GM13976 (cell line): ENCODE data around the gene ITGA6.

Experiments
- DNase-seq: peaks from one replicate; pipeline ENCODE4 v3.0.0; 2012; ENCODE audit warnings: low spot score
- CTCF ChIP-seq: IDR thresholded peaks from 2 replicates; pipeline ENCODE4 v1.5.1; 2012; ENCODE audit warnings: borderline replicate concordance, mild to moderate bottlenecking; ENCODE audit not compliant: insufficient read depth; ENCODE audit errors: extremely low read depth, missing control alignments, control extremely low read depth
- in situ Hi-C: fragments of 300-500 bp; cut with MboI; formaldehyde crosslinking; loops from one replicate; pipeline ENCODE4 v1.12.0; 2022; ENCODE audit warnings: low sequenced_read_pairs, mixed read lengths, inconsistent platforms; ENCODE audit not compliant: unreplicated experiment

Gene ITGA6

GRCh38 chr2:172445851-172446250, 18.5 kb downstream of the ITGA6 start:
- TF ChIP-seq CTCF, result no peak
- in situ Hi-C loops, result no loop called here
- no peak for DNase-seq

- TF ChIP-seq CTCF, result no peak
- in situ Hi-C loops, result no loop called here
- no peak for DNase-seq
These were observed 19.2 kb downstream of the ITGA6 start for GRCh38 chr2:172446474-172447063.

GRCh38 chr2:172447811-172448493, 20.6 kb downstream of the ITGA6 start:
- TF ChIP-seq CTCF, result no peak
- no peak for DNase-seq
- in situ Hi-C loops, result no loop called here

GRCh38 chr2:172448544-172449267, 21.3 kb downstream of the ITGA6 start:
- in situ Hi-C loops, result no loop called here

GRCh38 chr2:172449911-172450550, 22.6 kb downstream of the ITGA6 start:
- no peak for TF ChIP-seq CTCF
- DNase-seq, result no peak
- in situ Hi-C loops, result loop anchor here (25.0 kb wide), 2 partner anchors 738 to 838 kb away; no protein-coding TSS in a partner anchor

More at GRCh38 chr2:172448544-172449267, 21.3 kb downstream of the ITGA6 start:
- DNase-seq, result no peak
- TF ChIP-seq CTCF, result no peak

- no peak for TF ChIP-seq CTCF
- DNase-seq, result no peak
- in situ Hi-C loops, result loop anchor here (25.0 kb wide), 2 partner anchors 740 to 840 kb away; no protein-coding TSS in a partner anchor
These were observed 24.5 kb downstream of the ITGA6 start for GRCh38 chr2:172451923-172452322.
